Activated CD4-positive, alpha-beta memory T cell treated with anti-CD3 and anti-CD28 coated beads for 36 hours (primary cell): ENCODE measurements around the gene ZNF573. TPM values are rescaled to one million over a fixed set of nuclear protein-coding genes. Genes with fewer than 3 reads are reported as not detected.
"Not testable (repeated sequence)": the region's sequence is repeated elsewhere in the genome, so short reads cannot be mapped to it uniquely, and the experiment has no call there.

ENCODE experiments used
- CTCF ChIA-PET: fragments of 350-600 bp; sonication (Branson Sonifier 250); formaldehyde crosslinking; loops from one replicate; lab custom pipeline; 2021; ENCODE audit warnings: antibody characterized with exemption, inconsistent platforms; lab: Charles Lee
- POLR2A ChIA-PET: fragments of 350-600 bp; sonication (Branson Sonifier 250); formaldehyde crosslinking; loops from one replicate; lab custom pipeline; 2021; ENCODE audit warnings: antibody characterized with exemption; lab: Charles Lee
- DNase-seq: peaks from one replicate; pipeline ENCODE4 v3.0.0-alpha.2; 2020
- H3K27ac Mint-ChIP-seq: one replicate; pipeline ENCODE4 v1.8.0; 2021; ENCODE audit warnings: mixed read lengths
- H3K27me3 Mint-ChIP-seq: one replicate; pipeline ENCODE4 v1.8.0; 2021; ENCODE audit warnings: mixed read lengths
- H3K36me3 Mint-ChIP-seq: one replicate; pipeline ENCODE4 v1.8.0; 2021; ENCODE audit warnings: mixed read lengths
- H3K4me1 Mint-ChIP-seq: one replicate; pipeline ENCODE4 v1.8.0; 2021; ENCODE audit warnings: low read depth, mixed read lengths
- H3K4me3 Mint-ChIP-seq: one replicate; pipeline ENCODE4 v1.8.0; 2021; ENCODE audit warnings: mild to moderate bottlenecking, mixed read lengths
- H3K9me3 Mint-ChIP-seq: one replicate; pipeline ENCODE4 v1.8.0; 2021; ENCODE audit warnings: mixed read lengths
- intact Hi-C: fragments of 100-400 bp; cut with micrococcal nuclease; formaldehyde crosslinking; loops from one replicate; pipeline ENCODE4 v1.15.1; 2023
- total RNA-seq, 2 experiments: library from RNA; stranded (reverse); gene quantifications; one replicate each; pipeline ENCODE4 v1.2.3, GENCODE V29; 2021

ZNF573 gene
- total RNA-seq: 1 to 10 TPM; 7.7 to 7.8 TPM

DNA sequence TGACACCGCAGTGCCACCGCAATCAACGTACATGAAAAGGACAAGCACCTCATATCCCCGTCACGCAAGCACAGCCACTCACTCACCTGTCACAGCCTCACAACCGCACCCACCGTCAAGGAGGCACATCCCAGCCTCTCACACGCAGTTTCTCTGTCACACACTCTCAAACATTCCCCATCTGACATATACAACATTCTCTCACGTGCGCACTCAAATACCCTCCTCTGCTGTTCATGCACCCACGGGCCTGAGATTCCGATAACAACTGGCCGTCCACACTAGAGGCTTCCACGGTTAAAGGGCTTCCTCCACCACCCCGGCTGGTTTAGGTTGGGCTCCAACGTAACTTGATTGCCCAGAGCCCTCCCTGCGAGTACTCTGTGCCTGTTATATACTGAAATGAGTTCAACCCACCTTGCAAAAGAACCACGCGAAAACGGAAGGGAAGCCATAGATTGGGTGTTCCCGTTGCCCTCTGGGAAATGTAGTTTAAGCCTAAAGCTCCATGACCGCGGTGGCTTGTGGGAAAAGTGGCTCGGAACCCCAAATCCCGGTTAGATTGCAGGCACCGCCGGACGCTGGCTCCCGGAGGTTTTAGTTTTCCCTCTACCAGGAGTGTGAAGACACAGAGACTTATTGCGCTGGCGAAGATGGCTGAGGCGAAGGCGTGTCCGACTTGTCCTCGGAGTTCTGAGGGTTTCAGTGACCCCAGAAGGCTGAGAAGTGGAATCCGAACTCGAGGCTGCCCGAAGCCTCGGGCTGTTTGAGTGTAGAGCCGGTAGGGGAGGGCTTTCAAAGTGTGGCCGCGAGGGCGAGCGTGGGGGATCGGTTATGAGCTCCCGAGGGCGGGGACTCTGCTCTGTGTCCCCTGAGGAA lies at the start of gene ZNF573:
ZNF573 (minus strand) TSS at position 460 of the 879 bp plus-strand sequence. CDS start 5,857 bp downstream, outside the sequence.
- peak; percentile 89 for DNase-seq
- Mint-ChIP-seq H3K36me3 (peaks cover 33% of the 10 kb centered on the region), H3K4me3 (peak within 1 kb of the TSS; percentile 93), H3K4me1 (peaks cover 31% of the 10 kb centered on the region), H3K27ac (peak within 1 kb of the TSS; percentile 97), H3K9me3 (peaks cover 22% of the 10 kb centered on the region), H3K27me3 (no peaks in the 10 kb centered on the region)
- intact Hi-C loops: loop anchor here (1.0 to 10.0 kb wide), 9 partner anchors 16 to 562 kb away; partner anchors contain the start of genes KCNK6, YIF1B, ZNF383 and ZNF540
- CTCF ChIA-PET: interaction anchor here (1.0 to 1.3 kb wide), 2 partner anchors 87 to 556 kb away, joined by 3 read pairs; partner anchors contain the start of gene CATSPERG
- POLR2A ChIA-PET: interaction anchor here (0.6 to 1.5 kb wide), 8 partner anchors 60 to 929 kb away, joined by 3 to 9 read pairs (median 3); partner anchors contain the start of genes SIPA1L3, ZNF345, ZNF383 and ZNF540

DNA sequence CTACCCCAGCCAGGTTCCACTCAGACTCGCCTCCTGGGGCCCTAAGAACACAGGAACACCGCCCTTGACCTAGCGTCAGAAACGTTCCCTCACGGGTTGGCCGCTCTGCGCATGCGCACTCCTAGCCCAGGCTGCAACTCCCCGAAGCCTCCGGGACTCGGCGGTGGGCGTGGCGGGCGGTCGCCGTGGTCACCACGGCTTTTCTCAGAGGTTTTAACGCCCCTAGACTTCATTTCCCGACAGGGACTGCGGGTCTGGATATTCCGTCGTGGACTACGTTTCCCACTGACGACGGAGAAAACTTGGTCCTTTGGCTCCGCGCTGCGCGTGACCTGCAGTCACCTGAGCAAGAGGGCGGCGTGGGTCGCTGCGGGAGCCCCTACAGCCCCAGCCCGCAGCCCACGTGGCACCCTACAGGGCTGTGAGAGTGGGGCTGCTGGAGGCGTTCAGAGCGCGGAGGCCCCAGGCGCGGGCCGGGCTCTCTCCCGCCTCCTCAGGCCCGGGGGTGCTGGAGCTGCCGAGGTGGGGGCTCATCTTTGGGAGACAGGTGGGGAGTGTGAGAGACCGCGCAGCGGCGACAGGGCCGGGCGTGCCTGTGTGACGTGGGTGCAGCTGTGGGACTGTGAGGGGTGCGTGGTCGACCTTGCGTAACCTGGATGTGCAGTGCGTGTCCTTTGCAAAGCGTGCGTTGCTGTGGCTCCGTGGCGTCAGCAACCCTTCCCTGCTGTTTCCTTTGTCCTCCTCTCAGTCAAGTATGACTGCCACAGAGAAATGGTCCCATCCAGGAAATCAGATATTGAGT lies 38.0 kb upstream of the ZNF573 start:
- no peak overlapping the region for H3K27ac Mint-ChIP-seq
- H3K9me3 Mint-ChIP-seq: peaks cover 47% of the 10 kb centered on the region
- H3K4me3 Mint-ChIP-seq: no peak overlapping the region
- POLR2A ChIA-PET: no interaction called here
- H3K4me1 Mint-ChIP-seq: no peaks in the 10 kb centered on the region
- intact Hi-C loops: no loop called here
- DNase-seq: peak; percentile 16
- CTCF ChIA-PET: no interaction called here
- H3K27me3 Mint-ChIP-seq: peaks cover 16% of the 10 kb centered on the region
- H3K36me3 Mint-ChIP-seq: peaks cover 24% of the 10 kb centered on the region

DNA sequence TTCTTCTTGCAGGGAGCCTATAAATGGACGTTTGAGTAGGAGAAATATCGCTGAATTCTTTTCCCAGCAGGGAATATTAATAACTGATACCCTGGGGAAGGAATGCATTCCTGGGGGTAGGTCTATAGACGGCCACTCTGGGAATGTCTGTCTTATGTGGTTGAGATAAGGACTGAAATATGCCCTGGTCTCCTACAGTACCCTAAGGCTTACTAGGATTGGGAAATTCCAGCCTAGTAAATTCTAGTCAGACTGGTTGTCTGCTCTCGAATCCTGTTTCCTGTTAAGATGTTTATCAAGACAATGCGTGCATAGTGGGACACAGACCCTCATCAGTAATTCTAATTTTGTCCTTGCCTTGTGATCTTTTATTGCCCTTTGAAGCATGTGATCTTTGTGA lies 36.2 kb upstream of the ZNF573 start:
- intact Hi-C loops, CTCF ChIA-PET, DNase-seq, POLR2A ChIA-PET, H3K27ac Mint-ChIP-seq, H3K4me1 Mint-ChIP-seq, H3K4me3 Mint-ChIP-seq: not testable (repeated sequence)
- peaks cover 56% of the 10 kb centered on the region for H3K9me3 Mint-ChIP-seq
- H3K27me3 Mint-ChIP-seq: peaks cover 16% of the 10 kb centered on the region
- peaks cover 24% of the 10 kb centered on the region for H3K36me3 Mint-ChIP-seq

DNA sequence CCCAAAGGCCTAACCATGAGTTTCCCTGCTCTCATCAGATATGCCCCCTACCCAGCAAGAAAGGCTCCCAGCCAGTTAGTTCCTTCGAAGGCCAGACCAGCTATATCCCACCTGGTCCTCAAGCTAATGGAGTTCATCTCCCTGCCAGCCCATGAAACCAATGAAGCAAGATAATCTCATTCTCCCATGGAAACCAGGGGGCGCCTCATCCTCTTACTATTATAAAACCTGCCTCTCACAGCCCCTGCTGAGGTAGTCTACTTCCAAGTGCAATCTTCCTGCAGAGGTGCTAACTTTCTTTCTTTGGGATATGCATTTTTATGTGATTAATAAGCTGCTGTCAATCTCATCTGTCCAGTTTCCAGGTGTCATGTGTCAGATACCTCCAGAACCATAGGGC lies 34.0 kb upstream of the ZNF573 start:
- Mint-ChIP-seq H3K27me3 (peaks cover 13% of the 10 kb centered on the region), H3K9me3 (peaks cover 49% of the 10 kb centered on the region), H3K4me3 (no peak overlapping the region), H3K4me1 (no peaks in the 10 kb centered on the region), H3K27ac (no peak overlapping the region), H3K36me3 (peaks cover 19% of the 10 kb centered on the region)
- no peak for DNase-seq
- ChIA-PET CTCF (no interaction called here), POLR2A (no interaction called here)
- intact Hi-C loops: no loop called here

DNA sequence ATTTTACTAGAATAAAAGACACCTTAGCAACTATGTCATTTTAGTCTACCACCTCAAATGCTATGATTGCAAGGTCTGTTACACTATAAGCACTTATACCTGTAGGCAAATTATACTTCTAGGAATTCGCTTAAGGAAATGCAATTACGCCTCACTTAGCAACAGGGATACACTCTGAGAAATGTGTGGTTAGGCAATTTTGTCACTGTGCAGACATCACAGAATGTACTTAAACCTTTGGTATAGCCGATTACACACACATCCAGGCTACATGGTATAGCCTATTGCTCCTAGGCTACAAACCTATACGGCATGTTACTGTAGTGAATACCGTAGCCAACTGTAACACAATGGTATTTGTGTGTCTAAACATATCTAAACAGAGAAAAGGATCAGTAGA lies 30.0 kb upstream of the ZNF573 start:
- CTCF ChIA-PET: no interaction called here
- Mint-ChIP-seq H3K4me3 (no peak overlapping the region), H3K4me1 (no peaks in the 10 kb centered on the region), H3K27ac (no peak overlapping the region), H3K9me3 (peaks cover 57% of the 10 kb centered on the region), H3K27me3 (no peaks in the 10 kb centered on the region), H3K36me3 (peaks cover 15% of the 10 kb centered on the region)
- POLR2A ChIA-PET: no interaction called here
- intact Hi-C loops: no loop called here
- DNase-seq: no peak

DNA sequence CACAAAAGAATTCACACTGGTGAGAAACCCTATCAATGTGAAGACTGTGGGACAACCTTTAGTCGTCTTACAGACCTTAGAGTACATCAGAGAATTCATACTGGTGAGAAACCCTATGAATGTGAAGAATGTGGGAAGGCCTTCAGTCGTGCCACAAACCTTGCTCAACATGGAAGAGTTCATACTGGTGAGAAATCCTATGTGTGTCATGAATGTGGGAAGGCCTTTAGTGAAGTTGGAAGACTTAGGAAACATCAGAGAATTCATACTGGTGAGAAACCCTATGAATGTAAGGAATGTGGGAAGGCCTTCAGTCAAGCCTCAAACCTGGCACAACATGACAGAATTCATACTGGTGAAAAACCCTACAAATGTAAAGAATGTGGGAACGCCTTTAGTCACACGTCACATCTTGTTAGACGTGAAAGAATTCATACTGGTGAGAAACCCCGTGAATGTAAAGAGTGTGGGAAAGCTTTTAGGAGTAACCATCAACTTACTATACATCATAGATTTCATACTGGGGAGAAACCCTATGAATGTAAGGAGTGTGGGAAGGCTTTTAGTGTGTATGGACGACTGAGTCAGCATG lies 24.0 kb upstream of the ZNF573 start:
- ChIA-PET POLR2A (no interaction called here), CTCF (no interaction called here)
- H3K4me1 Mint-ChIP-seq: no peaks in the 10 kb centered on the region
- H3K27me3 Mint-ChIP-seq: no peaks in the 10 kb centered on the region
- no peak overlapping the region for H3K4me3 Mint-ChIP-seq
- H3K9me3 Mint-ChIP-seq: peaks cover 78% of the 10 kb centered on the region
- peaks cover 34% of the 10 kb centered on the region for H3K36me3 Mint-ChIP-seq
- no peak overlapping the region for H3K27ac Mint-ChIP-seq
- no peak for DNase-seq
- intact Hi-C loops: no loop called here

DNA sequence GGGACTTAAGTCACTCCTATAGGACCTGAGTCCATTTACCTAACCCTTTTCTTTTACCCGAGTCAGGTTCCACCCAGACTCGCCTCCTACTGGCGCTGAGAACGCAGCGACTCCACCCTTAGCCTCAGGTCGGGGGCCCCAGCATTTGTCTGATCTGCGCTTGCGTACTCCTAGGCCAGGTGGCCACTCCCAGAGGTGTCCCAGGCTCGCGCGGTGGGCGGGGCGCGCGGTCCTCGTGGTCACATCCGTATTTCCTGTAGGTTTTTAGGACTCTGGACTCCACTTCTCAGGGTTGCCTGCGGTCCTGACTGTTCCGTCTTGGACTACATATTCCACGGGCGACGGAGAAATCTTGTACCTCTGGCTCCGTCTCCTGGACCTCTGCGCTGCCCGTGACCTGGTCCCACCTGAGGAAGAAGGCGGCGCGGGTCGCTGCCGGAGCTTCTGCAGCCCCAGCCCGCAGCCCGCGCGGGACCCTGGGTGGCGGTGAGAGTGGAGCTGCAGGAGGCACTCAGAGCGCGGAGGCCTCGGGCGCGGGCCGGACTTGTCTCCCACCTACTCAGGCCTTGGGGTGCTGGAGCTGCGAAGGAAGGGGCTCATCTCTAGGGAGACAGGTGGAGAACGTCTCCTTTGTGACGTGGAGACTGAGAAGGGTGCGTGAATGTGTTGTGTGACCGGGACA lies 11.0 kb upstream of the ZNF573 start:
- Mint-ChIP-seq H3K27ac (no peak overlapping the region), H3K27me3 (no peaks in the 10 kb centered on the region), H3K4me1 (no peaks in the 10 kb centered on the region), H3K4me3 (no peak overlapping the region), H3K9me3 (peaks cover 50% of the 10 kb centered on the region), H3K36me3 (peaks cover 10% of the 10 kb centered on the region)
- no peak for DNase-seq
- intact Hi-C loops: no loop called here
- CTCF ChIA-PET: no interaction called here
- POLR2A ChIA-PET: no interaction called here

DNA sequence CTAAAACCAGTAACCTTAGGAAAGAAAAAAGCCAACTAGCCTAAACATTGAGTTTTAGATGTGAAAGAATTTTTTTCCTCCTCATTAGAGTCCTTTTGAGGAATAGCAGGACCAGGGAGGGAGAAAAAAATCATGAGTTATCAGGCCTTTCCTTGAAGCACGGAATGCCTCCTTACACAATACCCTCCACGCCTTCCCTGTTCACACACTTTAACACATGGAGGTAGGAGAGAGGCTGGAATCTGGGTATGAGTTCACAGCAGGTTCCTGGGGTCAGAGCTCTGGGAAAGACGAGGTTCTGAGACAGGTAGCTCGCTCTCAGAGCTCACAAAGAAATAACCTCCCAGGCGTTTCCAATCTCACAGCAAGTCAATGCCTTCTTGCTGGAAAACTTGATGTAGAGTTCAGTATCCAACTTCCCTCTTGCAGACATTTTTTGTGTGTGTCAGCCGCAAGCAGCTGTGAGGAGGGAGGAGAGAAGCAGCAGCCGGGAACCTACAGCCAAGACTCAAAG lies 716 bp downstream of the ZNF573 start:
- peaks cover 31% of the 10 kb centered on the region for H3K4me1 Mint-ChIP-seq
- peaks cover 35% of the 10 kb centered on the region for H3K36me3 Mint-ChIP-seq
- H3K4me3 Mint-ChIP-seq: peak overlapping the region; percentile 93
- peak overlapping the region; percentile 97 for H3K27ac Mint-ChIP-seq
- peaks cover 22% of the 10 kb centered on the region for H3K9me3 Mint-ChIP-seq
- H3K27me3 Mint-ChIP-seq: no peaks in the 10 kb centered on the region
- intact Hi-C loops: loop anchor here (1.0 to 10.0 kb wide), 9 partner anchors 15 to 561 kb away; partner anchors contain the start of genes KCNK6, YIF1B, ZNF383 and ZNF540
- CTCF ChIA-PET: no interaction called here
- DNase-seq: no peak
- POLR2A ChIA-PET: interaction anchor here (1.1 to 1.5 kb wide), 2 partner anchors 407 to 928 kb away, joined by 3 read pairs; partner anchors contain the start of gene ZNF345

DNA sequence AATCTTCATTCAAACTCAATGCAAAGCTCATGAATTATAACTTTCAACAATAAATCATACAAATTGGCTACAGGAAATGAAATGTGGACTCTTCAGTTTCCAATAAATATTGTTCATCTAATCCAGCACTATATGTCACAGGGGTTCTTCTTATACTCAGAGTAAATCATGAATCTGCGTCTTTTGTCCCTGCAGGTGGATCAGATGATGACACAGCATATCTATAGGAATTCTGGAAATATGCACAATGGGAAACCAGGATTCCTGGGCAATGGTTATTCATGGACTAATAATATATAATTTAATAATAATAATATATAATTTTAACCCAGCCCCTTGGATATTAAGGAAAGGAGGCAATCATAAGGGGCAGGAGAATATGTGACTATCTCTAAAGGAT lies 8.4 kb downstream of the ZNF573 start:
- Mint-ChIP-seq H3K9me3 (peaks cover 2% of the 10 kb centered on the region), H3K27me3 (no peaks in the 10 kb centered on the region), H3K4me1 (peaks cover 6% of the 10 kb centered on the region), H3K4me3 (no peak overlapping the region), H3K36me3 (peaks cover 61% of the 10 kb centered on the region), H3K27ac (no peak overlapping the region)
- ChIA-PET CTCF (no interaction called here), POLR2A (no interaction called here)
- DNase-seq: no peak
- intact Hi-C loops: loop anchor here (10.0 kb wide), 1 partner anchor 456 kb away; no protein-coding TSS in a partner anchor

DNA sequence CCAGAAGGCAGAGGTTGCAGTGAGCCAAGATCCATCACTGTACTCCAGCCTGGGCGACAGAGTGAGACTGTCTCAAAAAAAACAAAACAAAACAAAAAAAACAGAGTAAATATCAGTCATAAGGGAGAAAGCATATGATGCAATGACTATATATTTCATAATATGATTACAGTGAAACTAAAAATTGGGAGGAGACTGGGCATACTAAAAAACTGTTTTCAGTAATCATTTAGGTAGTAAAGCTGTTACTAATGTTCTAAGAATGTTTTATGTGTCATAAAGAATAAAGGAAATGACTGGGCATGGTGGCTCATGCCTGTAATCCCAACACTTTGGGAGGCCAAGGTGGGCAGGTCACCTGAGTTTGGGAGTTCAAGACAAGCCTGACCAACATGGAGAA lies 15.9 kb downstream of the ZNF573 start:
- peaks cover 10% of the 10 kb centered on the region for H3K4me1 Mint-ChIP-seq
- POLR2A ChIA-PET: no interaction called here
- peaks cover 59% of the 10 kb centered on the region for H3K36me3 Mint-ChIP-seq
- no peak overlapping the region for H3K4me3 Mint-ChIP-seq
- peaks cover 6% of the 10 kb centered on the region for H3K9me3 Mint-ChIP-seq
- no peaks in the 10 kb centered on the region for H3K27me3 Mint-ChIP-seq
- peak; percentile 45 for DNase-seq
- H3K27ac Mint-ChIP-seq: peak overlapping the region; percentile 51
- intact Hi-C loops: loop anchor here (1.0 kb wide), 1 partner anchor 16 kb away; the partner anchor contains the start of gene ZNF573
- CTCF ChIA-PET: no interaction called here

DNA sequence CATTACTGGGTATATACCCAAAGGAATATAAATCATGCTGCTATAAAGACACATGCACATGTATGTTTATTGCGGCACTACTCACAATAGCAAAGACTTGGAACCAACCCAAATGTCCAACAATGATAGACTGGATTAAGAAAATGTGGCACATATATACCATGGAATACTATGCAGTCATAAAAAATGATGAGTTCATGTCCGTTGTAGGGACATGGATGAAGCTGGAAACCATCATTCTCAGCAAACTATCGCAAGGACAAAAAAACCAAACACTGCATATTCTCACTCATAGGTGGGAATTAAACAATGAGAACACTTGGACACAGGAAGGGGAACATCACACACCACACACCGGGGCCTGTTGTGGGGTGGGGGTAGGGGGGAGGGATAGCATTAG lies 21.7 kb downstream of the ZNF573 start:
- DNase-seq, CTCF ChIA-PET, intact Hi-C loops, H3K4me1 Mint-ChIP-seq, POLR2A ChIA-PET, H3K27ac Mint-ChIP-seq, H3K4me3 Mint-ChIP-seq, H3K27me3 Mint-ChIP-seq: not testable (repeated sequence)
- Mint-ChIP-seq H3K36me3 (peaks cover 58% of the 10 kb centered on the region), H3K9me3 (peaks cover 26% of the 10 kb centered on the region)
